GM12865 (cell line): ENCODE data around the gene PITPNM1.

Experiments
- DNase-seq: peaks from one replicate; pipeline ENCODE4 v3.0.0; 2010; ENCODE audit warnings: low read depth
- H3K4me3 ChIP-seq: 2 replicates; pipeline ENCODE4 v1.5.1; 2011; ENCODE audit warnings: mild to moderate bottlenecking, low read depth, low read length, control low read depth
- TF ChIP-seq, protein P1 (sequence below): IDR thresholded peaks from 2 replicates; pipeline ENCODE4 v1.5.1; 2011; ENCODE audit warnings: low read length, control low read depth, low read depth, inconsistent platforms; ENCODE audit not compliant: insufficient read depth; ENCODE audit errors: missing control alignments

Gene PITPNM1

DNA sequence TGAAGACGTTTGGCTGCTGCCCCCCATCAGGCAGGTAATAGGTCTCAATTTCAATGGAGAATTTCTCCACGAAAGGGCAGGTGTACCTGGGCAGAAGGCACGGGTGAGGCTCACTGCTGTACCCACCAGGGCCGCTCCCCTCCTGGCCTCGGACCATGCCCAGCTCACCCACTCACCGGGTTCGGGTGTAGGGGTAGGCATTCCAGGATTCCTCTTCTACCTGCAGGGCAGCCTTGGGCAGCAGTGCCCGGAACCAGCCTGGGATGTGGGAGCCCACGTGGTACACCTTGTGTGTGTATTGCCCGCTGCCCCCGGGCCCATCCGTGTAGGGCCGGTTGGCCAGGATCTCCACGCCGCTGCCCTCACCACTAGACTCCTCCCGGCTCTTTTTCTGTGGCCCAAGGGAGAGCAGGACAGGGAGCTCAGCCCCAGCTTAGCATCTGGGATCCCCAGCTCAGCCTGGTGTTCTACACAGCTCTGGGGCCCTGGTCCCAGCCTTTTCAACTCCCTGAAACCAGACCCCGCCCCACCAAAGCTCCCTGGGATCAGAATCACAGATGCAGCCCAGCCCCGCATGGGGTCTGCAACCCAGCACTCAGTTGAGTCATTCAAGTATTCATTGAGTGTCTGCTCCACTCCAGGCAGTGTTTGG lies 2.7 kb downstream of the PITPNM1 start:
- no peak for DNase-seq
- TF ChIP-seq, protein P1, sequence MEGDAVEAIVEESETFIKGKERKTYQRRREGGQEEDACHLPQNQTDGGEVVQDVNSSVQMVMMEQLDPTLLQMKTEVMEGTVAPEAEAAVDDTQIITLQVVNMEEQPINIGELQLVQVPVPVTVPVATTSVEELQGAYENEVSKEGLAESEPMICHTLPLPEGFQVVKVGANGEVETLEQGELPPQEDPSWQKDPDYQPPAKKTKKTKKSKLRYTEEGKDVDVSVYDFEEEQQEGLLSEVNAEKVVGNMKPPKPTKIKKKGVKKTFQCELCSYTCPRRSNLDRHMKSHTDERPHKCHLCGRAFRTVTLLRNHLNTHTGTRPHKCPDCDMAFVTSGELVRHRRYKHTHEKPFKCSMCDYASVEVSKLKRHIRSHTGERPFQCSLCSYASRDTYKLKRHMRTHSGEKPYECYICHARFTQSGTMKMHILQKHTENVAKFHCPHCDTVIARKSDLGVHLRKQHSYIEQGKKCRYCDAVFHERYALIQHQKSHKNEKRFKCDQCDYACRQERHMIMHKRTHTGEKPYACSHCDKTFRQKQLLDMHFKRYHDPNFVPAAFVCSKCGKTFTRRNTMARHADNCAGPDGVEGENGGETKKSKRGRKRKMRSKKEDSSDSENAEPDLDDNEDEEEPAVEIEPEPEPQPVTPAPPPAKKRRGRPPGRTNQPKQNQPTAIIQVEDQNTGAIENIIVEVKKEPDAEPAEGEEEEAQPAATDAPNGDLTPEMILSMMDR: no peak
- no peak overlapping the region for H3K4me3 ChIP-seq

DNA sequence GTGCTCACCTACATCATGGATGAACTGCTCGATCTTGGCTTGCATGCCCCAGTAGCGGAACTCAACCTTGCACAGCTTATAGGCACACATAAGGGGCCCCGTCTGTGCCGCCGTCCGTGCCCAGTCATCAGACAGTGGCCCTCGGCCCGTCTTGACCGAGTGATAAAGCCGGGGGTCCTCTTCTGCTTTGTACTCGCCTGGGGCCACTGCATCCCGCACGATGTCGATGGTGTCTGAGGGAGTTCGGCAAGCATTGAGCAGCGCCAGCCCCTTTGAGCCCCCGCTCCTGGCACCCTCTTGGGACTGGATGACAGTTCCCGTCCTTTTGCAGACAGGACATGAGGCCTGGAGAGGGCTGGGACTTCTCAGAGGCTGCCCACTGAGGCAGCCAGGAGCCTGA lies 3.3 kb downstream of the PITPNM1 start:
- no peak overlapping the region for H3K4me3 ChIP-seq
- DNase-seq: no peak

DNA sequence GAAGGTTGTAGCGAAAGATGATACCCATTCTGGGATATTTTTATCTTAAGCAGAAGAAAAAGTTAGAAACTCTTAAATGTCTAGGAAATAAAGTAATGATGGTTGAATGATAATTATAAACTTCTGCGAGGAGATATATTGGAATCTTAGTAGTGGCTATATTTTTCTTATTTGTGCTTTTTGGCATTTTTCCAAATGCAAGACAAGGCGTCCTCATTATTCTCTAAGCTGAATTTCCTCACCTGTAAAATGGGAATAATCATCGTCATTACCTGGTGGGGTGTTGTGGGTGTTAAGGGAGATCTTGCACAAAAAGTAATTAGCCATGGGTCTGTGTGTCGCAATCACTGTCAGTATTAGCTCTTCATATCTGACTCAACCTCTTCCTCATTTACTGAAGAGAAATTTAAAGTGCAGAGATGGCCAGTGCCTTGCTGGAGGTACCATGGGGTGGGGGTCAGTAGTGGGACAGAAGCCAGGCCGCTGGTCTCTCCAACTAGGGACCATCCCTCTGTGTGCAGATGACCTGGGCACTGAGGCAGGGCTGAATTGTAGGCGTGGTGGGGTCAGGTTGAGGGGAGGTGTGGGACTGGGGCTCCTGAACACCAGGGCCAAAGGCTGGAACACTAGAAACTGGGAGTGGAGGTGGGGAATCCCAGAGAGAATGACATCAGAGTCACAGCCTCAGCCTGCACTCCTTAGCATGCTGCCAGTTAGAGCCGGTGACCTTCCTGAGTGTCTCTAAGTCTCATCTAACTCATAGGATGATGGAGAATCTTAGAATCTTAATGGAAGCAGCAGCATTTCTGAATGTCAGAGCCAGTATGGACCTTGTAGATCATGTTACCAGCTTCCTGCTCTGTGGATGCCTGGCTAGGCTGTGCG lies 4.1 kb downstream of the PITPNM1 start:
- H3K4me3 ChIP-seq: no peak overlapping the region
- TF ChIP-seq, protein P1: no peak
- DNase-seq: no peak

More for the DNA sequence above, 3.3 kb downstream of the PITPNM1 start:
- TF ChIP-seq, protein P1: no peak

DNA sequence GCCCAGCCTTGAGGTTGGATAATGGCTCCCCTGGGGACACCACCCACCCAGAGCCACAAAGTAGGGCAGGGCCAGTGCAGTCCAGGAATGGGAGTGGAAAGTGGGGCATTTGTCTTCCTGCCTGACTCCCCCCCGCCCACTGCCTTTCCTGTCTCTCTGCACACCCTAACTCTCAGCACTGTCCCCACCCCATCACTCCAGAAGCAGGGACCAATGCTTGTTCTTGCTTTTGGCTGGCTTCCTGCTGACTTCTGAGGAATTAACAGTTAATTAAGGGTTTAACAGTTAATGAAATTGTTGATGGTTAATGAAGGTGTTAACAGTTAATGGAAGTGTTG lies 4.7 kb downstream of the PITPNM1 start:
- TF ChIP-seq, protein P1: no peak
- no peak for DNase-seq
- no peak overlapping the region for H3K4me3 ChIP-seq

DNA sequence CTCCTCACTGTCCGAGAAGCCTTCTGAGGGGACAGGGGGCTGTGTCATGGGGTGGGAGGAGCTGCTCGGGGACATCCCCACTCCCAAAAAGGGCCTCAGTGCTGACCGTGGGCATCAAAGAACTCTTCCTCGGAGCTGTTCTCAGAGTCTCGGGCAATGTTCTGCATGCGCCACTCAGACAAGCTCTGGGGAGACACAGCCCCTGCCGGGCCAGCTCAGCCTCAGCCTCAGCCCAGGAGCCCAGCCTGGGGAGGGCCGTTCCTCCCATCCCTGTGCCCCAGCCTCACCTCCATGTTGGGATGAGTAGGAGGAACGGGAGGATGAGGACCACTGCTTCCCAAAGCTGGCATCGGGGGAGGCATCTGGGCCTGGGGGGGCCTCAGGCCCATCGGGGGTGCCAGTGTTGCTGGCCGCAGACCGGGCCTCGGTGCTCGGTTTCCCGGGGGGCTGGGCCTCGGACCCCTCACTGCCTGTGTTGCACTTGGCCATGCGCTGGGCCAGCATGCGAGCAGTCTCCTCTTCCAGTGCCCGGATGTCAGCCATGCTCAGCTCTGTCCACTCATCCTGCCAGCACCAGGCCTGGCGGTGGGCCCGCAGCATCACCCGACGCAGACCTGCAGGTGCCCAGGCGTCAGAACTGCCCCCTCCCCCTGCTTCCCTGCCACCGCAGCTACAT lies 5.2 kb downstream of the PITPNM1 start:
- DNase-seq: no peak
- TF ChIP-seq, protein P1: no peak
- no peak overlapping the region for H3K4me3 ChIP-seq

DNA sequence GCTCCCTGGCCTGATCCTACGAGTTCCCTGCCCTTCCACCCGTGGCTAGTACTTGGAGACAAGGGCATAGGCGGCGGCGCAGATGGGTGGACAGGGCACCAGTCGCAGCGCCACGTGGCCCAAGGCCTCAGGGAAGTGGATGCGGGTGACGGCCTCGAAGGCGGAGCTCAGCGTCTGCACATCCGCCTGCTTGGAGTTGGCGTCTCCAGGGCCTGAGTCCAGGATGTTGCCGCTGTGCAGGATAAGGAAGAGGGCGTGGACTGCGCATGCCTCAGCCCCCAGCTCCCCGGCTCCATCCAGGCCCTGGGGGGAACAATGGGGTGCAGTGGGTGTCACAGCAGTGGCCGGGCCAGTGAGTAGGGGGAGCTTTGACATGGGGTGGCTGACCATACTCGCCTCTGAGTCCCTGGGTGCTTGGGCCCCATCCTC lies 6.6 kb downstream of the PITPNM1 start:
- DNase-seq: no peak
- no peak overlapping the region for H3K4me3 ChIP-seq
- TF ChIP-seq, protein P1: no peak
